Adrenal gland (tissue), 12 donors: ENCODE results near the gene KCNN2. TPM values are rescaled to one million over a fixed set of nuclear protein-coding genes. Genes with fewer than 3 reads are reported as not detected.

Source experiments
- DNase-seq, 7 donors: peaks; one replicate each; pipeline ENCODE4 v3.0.0-alpha.2; 2019 to 2020
- H3K27ac ChIP-seq, 5 donors: fragments of 200-600 bp; sonication (generic) in 4 of 5; 1 replicate in 3 of 5; 2 replicates in 2 of 5; pipeline versions ENCODE4 v1.5.1 to v1.8.0; 2016 to 2020; ENCODE audit warnings: mild to moderate bottlenecking in 1 of 5
- H3K27me3 ChIP-seq: fragments of 200-600 bp; 2 replicates; pipeline ENCODE4 v1.8.0; 2021
- H3K36me3 ChIP-seq, 2 donors: fragments of 200-600 bp; replicated peaks in 1 of 2; 1 replicate in 1 of 2; 2 replicates in 1 of 2; pipeline versions ENCODE4 v1.5.1 to v1.8.0; 2018 to 2022
- H3K4me1 ChIP-seq, 2 donors: fragments of 200-600 bp; replicated peaks in 1 of 2; 1 replicate in 1 of 2; 2 replicates in 1 of 2; pipeline versions ENCODE4 v1.5.1 to v1.8.0; 2018 to 2021
- H3K4me3 ChIP-seq, 4 donors: fragments of 200-600 bp; sonication (generic) in 3 of 4; one replicate each; pipeline ENCODE4 v1.5.1; 2016 to 2018
- H3K9me3 ChIP-seq, 3 donors: fragments of 200-600 bp; sonication (generic) in 1 of 3; replicated peaks in 1 of 3; 1 replicate in 2 of 3; 2 replicates in 1 of 3; pipeline versions ENCODE4 v1.5.1 to v1.8.0; 2016 to 2021
- POLR2A ChIP-seq, 2 donors: fragments of 450-650 bp; IDR thresholded peaks; one replicate each; pipeline ENCODE4 v1.6.1; 2017; ENCODE audit warnings: antibody characterized with exemption in 2 of 2, mild to moderate bottlenecking in 2 of 2, moderate library complexity in 1 of 2
- WGBS, 4 donors: extraction: QIAGEN DNeasy Blood & Tissue Kit in 2 of 4; methylation state at CpG; one replicate each; pipeline versions ENCODE4 v1.1.5 to v1.1.7; 2013 to 2017; 5-methylcytosine and 5-hydroxymethylcytosine counted together
- intact Hi-C, 2 donors: fragments of 100-400 bp; cut with DNase I; formaldehyde crosslinking; loops; one replicate each; pipeline versions ENCODE4 v1.14.1 to v1.15.0; 2022 to 2023
- polyA plus RNA-seq, 3 donors: library from polyadenylated mRNA; stranded (reverse); fragments of 200-250 nt in 2 of 3; fragments of 350-450 nt in 1 of 3; fragmentation: Illumina TruSeq in 1 of 3; extraction: RNeasy Lipid Tissue Mini Kit (QIAGEN cat#74804) in 1 of 3; gene quantifications; one replicate each; pipeline ENCODE4 v1.2.3, GENCODE V29; 2013 to 2014
- total RNA-seq, 9 donors: library from RNA; depleted of rRNA in 4 of 9; stranded (reverse); fragments of >200 nt in 4 of 9; fragments of 120-200 nt in 1 of 9; fragmentation: NEBNext Ultra II Directional in 1 of 9; extraction: Animal tissue kit (Norgen Biotek cat#: 25700) in 1 of 9; gene quantifications; one replicate each; pipeline versions ENCODE4 v1.1.0 to v1.2.4, GENCODE V29; 2013 to 2023
- TF ChIP-seq, protein P1 (sequence below), 6 experiments: fragments of 450-650 bp in 4 of 6; fragments of 200-600 bp in 2 of 6; sonication (generic) in 1 of 6; IDR thresholded peaks; 1 replicate in 5 of 6; 2 replicates in 1 of 6; pipeline versions ENCODE4 v1.5.1 to v1.8.0; 2016 to 2021; ENCODE audit warnings: antibody characterized with exemption in 6 of 6, mild to moderate bottlenecking in 2 of 6, moderate library complexity in 1 of 6
- donor health status: healthy with polysubstance abuse.
- donor health status: Bipolar disorder and iron deficiency.
- donor health status: DM: yes; HTN: yes; CAD: no.
- donor health status: DM: no; HTN: no; CAD: no.
- donor health status: DM: no; HTN: no; CAD: no.
- donor health status: DM: yes; HTN: yes; CAD: no.

The KCNN2 gene
- total and polyA plus RNA-seq, 12 donors = 18.5 to 184 (median 44.7) TPM

DNA sequence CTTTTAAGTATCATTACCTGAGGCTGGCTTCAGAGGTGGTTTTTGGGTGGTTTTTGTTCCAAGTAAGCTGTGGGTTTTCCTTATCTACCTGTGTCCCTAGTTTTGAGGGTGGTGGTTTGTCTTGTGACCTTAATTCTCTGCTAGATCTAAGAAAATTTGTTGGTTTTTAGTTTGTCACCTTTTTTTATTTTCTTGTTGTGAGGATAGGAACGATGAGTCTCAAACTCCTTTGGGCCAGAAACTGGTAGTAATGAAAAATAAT is 73.3 kb downstream of the KCNN2 start:
- no peak for TF ChIP-seq POLR2A (IDR thresholded peaks at IDR 0.05)
- TF ChIP-seq, protein P1, sequence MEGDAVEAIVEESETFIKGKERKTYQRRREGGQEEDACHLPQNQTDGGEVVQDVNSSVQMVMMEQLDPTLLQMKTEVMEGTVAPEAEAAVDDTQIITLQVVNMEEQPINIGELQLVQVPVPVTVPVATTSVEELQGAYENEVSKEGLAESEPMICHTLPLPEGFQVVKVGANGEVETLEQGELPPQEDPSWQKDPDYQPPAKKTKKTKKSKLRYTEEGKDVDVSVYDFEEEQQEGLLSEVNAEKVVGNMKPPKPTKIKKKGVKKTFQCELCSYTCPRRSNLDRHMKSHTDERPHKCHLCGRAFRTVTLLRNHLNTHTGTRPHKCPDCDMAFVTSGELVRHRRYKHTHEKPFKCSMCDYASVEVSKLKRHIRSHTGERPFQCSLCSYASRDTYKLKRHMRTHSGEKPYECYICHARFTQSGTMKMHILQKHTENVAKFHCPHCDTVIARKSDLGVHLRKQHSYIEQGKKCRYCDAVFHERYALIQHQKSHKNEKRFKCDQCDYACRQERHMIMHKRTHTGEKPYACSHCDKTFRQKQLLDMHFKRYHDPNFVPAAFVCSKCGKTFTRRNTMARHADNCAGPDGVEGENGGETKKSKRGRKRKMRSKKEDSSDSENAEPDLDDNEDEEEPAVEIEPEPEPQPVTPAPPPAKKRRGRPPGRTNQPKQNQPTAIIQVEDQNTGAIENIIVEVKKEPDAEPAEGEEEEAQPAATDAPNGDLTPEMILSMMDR (IDR thresholded peaks at IDR 0.05) = no peak
- intact Hi-C loops = no loop called here
- no peak for DNase-seq

DNA sequence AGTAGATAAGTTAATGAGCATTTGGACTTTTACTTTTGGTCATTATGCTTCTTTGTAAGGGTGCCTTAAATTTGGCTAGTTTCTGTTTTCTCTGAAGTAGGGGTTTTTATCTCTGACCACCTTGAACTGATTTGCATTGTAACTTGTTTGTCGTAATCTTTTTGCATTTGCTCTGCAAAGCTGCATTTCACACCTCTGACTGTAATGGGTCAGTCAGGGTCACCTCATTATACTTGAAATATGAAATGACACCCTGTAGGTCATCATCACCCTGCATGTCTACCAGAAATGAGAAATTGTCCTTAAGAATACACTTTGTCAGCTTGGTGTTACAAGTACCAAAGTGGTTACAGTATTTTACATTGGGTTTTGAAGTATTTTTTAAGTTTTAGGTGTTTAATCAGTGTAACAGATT is 74.0 kb downstream of the KCNN2 start:
- H3K27me3 ChIP-seq = no peaks in the 10 kb centered on the region
- H3K27ac ChIP-seq = no peak overlapping the region
- DNase-seq = no peak
- no peak for TF ChIP-seq POLR2A (IDR thresholded peaks at IDR 0.05)
- TF ChIP-seq, protein P1 (IDR thresholded peaks at IDR 0.05) = no peak
- WGBS, 4 donors = 41 to 59% (median 48%) methylated on average over 1 of the region's 1 CpG
- H3K9me3 ChIP-seq = no peaks in the 10 kb centered on the region
- peaks cover 0 to 20% of the 10 kb centered on the region in 2 donors for H3K4me1 ChIP-seq
- H3K4me3 ChIP-seq = no peak overlapping the region
- intact Hi-C loops = no loop called here
- no peaks in the 10 kb centered on the region for H3K36me3 ChIP-seq

More for the DNA sequence above, 73.3 kb downstream of the KCNN2 start:
- Histone ChIP-seq H3K27ac (no peak overlapping the region), H3K4me1 (peaks cover 0 to 27% of the 10 kb centered on the region in 2 donors), H3K36me3 (no peaks in the 10 kb centered on the region), H3K4me3 (no peak overlapping the region), H3K27me3 (no peaks in the 10 kb centered on the region), H3K9me3 (no peaks in the 10 kb centered on the region)
- 52 to 76% (median 66%) methylated on average over 1 of the region's 1 CpG for WGBS, 4 donors

GRCh38 chr5:114437936-114438335 is 76.1 kb downstream of the KCNN2 start:
- Histone ChIP-seq H3K4me3 (no peak overlapping the region), H3K27me3 (no peaks in the 10 kb centered on the region), H3K36me3 (no peaks in the 10 kb centered on the region), H3K27ac (no peak overlapping the region), H3K4me1 (peaks cover 0 to 18% of the 10 kb centered on the region in 2 donors), H3K9me3 (no peaks in the 10 kb centered on the region)
- intact Hi-C loops = no loop called here
- no peak for DNase-seq
- TF ChIP-seq, protein P1 (IDR thresholded peaks at IDR 0.05) = no peak
- TF ChIP-seq POLR2A (IDR thresholded peaks at IDR 0.05) = no peak
- WGBS, 4 donors = 81 to 84% (median 83%) methylated on average over 2 of the region's 2 CpGs

DNA sequence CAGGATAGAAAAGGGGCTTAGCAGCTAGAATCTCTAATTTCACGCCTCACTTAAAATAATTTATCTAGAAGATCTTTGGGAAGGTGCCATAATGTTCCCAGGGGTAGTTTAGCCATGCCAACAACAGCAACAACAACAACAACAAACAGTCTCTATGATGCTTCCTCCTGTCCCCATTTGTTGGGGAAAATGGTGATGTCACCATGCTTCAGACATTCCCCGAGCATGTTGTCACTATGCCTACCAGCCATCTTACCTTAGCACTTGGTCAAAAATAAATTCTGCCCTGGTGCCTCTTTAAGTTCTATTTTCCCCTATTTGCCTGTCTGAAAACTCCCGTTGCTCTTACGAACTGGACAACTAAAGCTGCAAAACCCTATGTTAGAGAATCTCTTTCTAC is 76.6 kb downstream of the KCNN2 start:
- Histone ChIP-seq H3K4me1 (peaks cover 0 to 18% of the 10 kb centered on the region in 2 donors), H3K27ac (no peak overlapping the region), H3K27me3 (no peaks in the 10 kb centered on the region), H3K36me3 (no peaks in the 10 kb centered on the region), H3K9me3 (no peaks in the 10 kb centered on the region), H3K4me3 (no peak overlapping the region)
- DNase-seq = no peak
- 85 to 94% (median 91%) methylated on average over 4 of the region's 4 CpGs for WGBS, 4 donors
- intact Hi-C loops = no loop called here
- TF ChIP-seq, protein P1 (IDR thresholded peaks at IDR 0.05) = no peak
- TF ChIP-seq POLR2A (IDR thresholded peaks at IDR 0.05) = no peak
